ENCODE results near the gene SPON2. TPM values are rescaled to one million over a fixed set of nuclear protein-coding genes. Genes with fewer than 3 reads are reported as not detected.

Gene SPON2
- total RNA-seq, 1 donor from 2014 or later: 2.1 TPM

GRCh38 chr4:1195891-1196401, 23.6 kb upstream of the SPON2 start:
- Histone ChIP-seq H3K36me3 (no peaks in the 10 kb centered on the region), H3K4me1 (no peaks in the 10 kb centered on the region), H3K9me3 (ENCODE audit: low read depth) (no peaks in the 10 kb centered on the region), H3K4me3 (no peak overlapping the region), H4K20me1 (ENCODE audit: low read depth) (no peaks in the 10 kb centered on the region), H3K79me2 (ENCODE audit: low read depth) (no peaks in the 10 kb centered on the region), H3F3A (ENCODE audit: low read depth) (no peaks in the 10 kb centered on the region), H2AFZ (replicated peaks) (no peak overlapping the region), H3K27ac (no peak overlapping the region), H3K9ac (no peak overlapping the region), H3K4me2 (no peak overlapping the region), H3K27me3 (no peaks in the 10 kb centered on the region)
- Mint-ChIP-seq H3K9me3 (no peaks in the 10 kb centered on the region), H3K4me1 (no peaks in the 10 kb centered on the region), H3K4me3 (no peak overlapping the region), H3K36me3 (no peaks in the 10 kb centered on the region), H3K27ac (no peak overlapping the region), H3K27me3 (ENCODE audit: insufficient read depth, low read depth) (peaks cover 2% of the 10 kb centered on the region)
- TF ChIP-seq CTCF (IDR thresholded peaks at IDR 0.05) (no peak), EZH2phosphoT487 (IDR thresholded peaks at IDR 0.05) (no peak)
- no peak for DNase-seq (ENCODE audit: low spot score)

DNA sequence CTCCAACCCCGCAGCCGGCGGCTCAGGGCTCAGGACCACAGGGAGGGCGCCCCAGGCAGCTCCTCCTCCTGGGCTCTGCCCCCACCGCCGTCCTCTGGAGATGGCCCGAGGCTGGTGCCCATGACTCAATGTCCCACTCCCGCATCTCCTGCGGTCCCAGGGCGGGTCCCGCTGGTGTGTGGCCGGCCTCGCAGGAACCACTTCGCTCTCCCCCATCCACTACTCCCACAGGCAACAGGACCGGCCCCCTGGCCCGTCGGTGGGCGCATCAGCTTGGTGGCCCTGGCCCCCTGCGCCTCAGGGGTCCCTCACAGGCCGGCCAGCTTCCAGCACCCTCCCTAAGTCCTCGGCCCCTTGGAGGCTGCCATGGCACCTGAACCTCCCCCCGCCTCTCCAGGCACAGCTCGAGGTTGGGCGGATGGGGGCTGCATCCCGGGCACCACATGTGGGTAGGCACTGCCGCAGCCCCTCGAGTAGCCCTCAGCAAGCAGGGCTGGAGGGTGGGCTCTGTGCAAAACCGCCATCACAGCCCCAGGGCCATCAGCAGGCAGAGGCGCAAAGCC, 22.8 kb upstream of the SPON2 start:
- Histone ChIP-seq H3K4me3 (no peak overlapping the region), H3K27me3 (no peaks in the 10 kb centered on the region), H3K27ac (no peak overlapping the region), H4K20me1 (ENCODE audit: low read depth) (no peaks in the 10 kb centered on the region), H3K9me3 (ENCODE audit: low read depth) (no peaks in the 10 kb centered on the region), H3K9ac (no peak overlapping the region), H3K4me2 (no peak overlapping the region), H2AFZ (replicated peaks) (no peak overlapping the region), H3K79me2 (ENCODE audit: low read depth) (no peaks in the 10 kb centered on the region), H3K36me3 (no peaks in the 10 kb centered on the region), H3F3A (ENCODE audit: low read depth) (no peaks in the 10 kb centered on the region), H3K4me1 (no peaks in the 10 kb centered on the region)
- Mint-ChIP-seq H3K36me3 (no peaks in the 10 kb centered on the region), H3K27ac (no peak overlapping the region), H3K9me3 (no peaks in the 10 kb centered on the region), H3K4me3 (no peak overlapping the region), H3K4me1 (no peaks in the 10 kb centered on the region), H3K27me3 (ENCODE audit: insufficient read depth, low read depth) (peaks cover 2% of the 10 kb centered on the region)
- DNase-seq (ENCODE audit: low spot score): no peak
- TF ChIP-seq EZH2 (IDR thresholded peaks at IDR 0.05) (no peak), CTCF (IDR thresholded peaks at IDR 0.05) (no peak), EZH2phosphoT487 (IDR thresholded peaks at IDR 0.05) (no peak)

GRCh38 chr4:1194010-1194900, 21.9 kb upstream of the SPON2 start:
- H3K9ac ChIP-seq: no peak overlapping the region
- H3K36me3 ChIP-seq: no peaks in the 10 kb centered on the region
- H3K9me3 ChIP-seq (ENCODE audit: low read depth): no peaks in the 10 kb centered on the region
- Mint-ChIP-seq H3K27me3 (ENCODE audit: insufficient read depth, low read depth) (peaks cover 2% of the 10 kb centered on the region), H3K9me3 (no peaks in the 10 kb centered on the region), H3K36me3 (no peaks in the 10 kb centered on the region), H3K4me1 (no peaks in the 10 kb centered on the region), H3K27ac (no peak overlapping the region), H3K4me3 (no peak overlapping the region)
- H2AFZ ChIP-seq (replicated peaks): no peak overlapping the region
- DNase-seq (ENCODE audit: low spot score): no peak
- H3K4me1 ChIP-seq: no peaks in the 10 kb centered on the region
- TF ChIP-seq EZH2phosphoT487 (IDR thresholded peaks at IDR 0.05) (no peak), EZH2 (IDR thresholded peaks at IDR 0.05) (no peak)
- no peaks in the 10 kb centered on the region for H3F3A ChIP-seq (ENCODE audit: low read depth)
- no peak overlapping the region for H3K4me3 ChIP-seq
- H3K79me2 ChIP-seq (ENCODE audit: low read depth): no peaks in the 10 kb centered on the region
- no peak overlapping the region for H3K4me2 ChIP-seq
- H3K27me3 ChIP-seq: no peaks in the 10 kb centered on the region
- H4K20me1 ChIP-seq (ENCODE audit: low read depth): no peaks in the 10 kb centered on the region
- H3K27ac ChIP-seq: no peak overlapping the region

All from neural progenitor cell (in vitro differentiated cells).